Caki2 (cell line): ENCODE results near the gene CEACAM1. TPM values are rescaled to one million over a fixed set of nuclear protein-coding genes. Genes with fewer than 3 reads are reported as not detected.
"Not testable (repeated sequence)": the region's sequence is repeated elsewhere in the genome, so short reads cannot be mapped to it uniquely, and the experiment has no call there.

Experiments used
- DNase-seq: peaks from one replicate; pipeline ENCODE4 v3.0.0-alpha.2; 2015; ENCODE audit warnings: low read depth
- in situ Hi-C: cut with HindIII; loops from 2 replicates; pipeline ENCODE4 v1.10.0; 2016; ENCODE audit warnings: low sequenced_read_pairs, low pct_unique_long_range_greater_than_20kb, mixed read lengths
- total RNA-seq: library from RNA; depleted of rRNA; stranded (reverse); fragments of >200 nt; shearing (Covaris generic); gene quantifications from 2 replicates; pipeline ENCODE4 v1.2.3, GENCODE V29; 2014; ENCODE audit warnings: low replicate concordance

CEACAM1 gene
- total RNA-seq, 1 experiment from 2014 or later, result not detected

DNA sequence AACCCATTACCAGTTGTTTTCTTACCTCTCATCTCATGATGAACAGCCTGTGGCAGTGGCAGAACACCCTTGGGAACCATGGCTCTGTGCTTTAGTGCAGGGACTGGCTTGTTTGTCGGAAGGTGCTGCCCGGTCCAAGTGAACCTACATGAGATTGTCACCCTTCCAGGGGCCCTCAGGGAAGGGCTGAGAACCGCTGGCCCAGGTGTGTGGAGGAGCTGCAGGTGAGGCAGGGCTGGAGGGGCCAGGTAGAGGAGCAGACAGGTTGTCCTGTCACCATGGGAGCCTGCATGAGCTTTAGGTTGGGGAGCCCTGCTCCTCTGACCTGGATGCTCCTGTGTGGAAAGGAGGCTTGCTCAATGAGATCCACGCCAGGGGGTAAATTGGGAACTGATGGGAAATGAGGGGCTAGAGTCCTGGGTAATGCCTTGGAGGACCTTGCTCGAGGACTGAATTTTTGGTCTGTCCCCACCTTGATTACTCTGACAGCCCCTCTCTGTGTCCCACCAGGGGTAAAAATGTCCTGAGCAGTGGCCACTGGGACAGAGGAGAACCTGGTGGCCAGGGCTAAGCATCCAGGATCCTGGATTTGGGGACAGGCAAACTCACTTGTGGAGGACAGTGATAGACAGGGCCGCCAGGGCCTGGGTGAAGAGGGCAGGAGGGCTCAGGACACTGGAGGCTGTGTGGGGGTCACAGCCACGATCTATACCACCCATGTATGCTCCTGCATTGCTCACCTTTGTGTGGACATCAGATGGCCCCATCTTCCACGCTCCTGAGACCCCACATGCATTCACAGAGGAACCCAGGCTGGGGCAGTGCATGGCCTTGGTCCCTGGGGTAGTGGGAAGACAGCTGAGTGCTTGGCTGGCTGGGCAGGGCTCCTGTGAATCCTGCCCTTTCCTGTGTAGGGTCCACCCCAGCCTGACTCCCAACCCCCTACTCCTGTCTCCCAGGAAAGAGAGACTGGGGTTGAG, 24.1 kb upstream of the CEACAM1 start:
- in situ Hi-C loops, result no loop called here
- DNase-seq, result no peak

DNA sequence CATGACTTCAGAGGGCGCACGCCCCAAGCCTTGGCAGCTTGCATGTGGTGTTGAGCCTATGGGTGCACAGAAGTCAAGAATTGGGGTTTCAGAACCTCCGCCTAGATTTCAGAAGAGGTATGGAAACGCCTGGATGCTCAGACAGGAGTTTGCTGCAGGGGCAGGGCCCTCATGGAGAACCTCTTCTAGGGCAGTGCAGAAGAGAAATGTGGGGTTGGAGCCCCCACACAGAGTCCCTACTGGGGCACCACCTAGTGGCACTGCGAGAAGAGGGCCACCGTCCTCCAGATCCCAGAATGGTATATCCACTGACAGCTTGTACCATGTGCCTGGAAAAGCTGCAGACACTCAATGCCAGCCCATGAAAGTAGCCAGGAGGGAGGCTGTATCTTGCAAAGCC, 22.2 kb upstream of the CEACAM1 start:
- in situ Hi-C loops, DNase-seq: not testable (repeated sequence)

DNA sequence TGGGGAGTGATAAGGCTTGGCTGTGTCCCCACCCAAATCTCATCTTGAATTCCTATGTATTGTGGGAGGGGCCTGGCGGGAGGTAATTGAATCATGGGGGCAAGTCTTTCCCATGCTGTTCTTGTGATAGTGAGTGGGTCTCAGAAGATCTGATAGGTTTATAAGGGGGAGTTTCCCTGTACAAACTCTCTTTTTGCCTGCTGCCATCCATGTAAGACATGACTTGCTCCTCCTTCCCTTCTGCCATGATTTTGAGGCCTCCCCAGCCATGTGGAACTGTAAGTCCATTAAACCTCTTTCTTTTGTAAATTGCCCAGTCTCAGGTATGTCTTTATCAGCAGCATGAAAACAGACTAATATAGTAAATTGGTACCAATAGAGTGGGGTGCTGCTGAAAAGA, 20.8 kb upstream of the CEACAM1 start:
- in situ Hi-C loops, DNase-seq: not testable (repeated sequence)

DNA sequence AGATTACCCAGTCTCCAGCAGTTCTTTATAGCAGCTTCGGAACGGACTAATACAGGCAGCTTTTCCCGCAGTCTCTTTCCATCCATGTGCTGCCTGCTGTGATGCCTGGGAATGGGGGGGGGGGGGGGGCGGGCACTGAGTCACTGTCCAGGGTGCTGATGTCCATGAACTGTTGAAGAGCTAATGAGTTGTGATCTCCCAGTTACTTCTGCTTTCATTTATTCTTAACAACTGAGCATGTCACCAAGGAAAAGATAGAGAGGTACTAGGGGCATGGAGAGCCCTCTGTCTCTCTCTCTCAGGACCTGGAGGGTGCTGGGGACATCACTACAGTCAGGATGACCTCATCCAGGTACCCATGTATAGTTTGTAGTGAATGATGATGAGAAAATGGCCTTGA, 20.3 kb upstream of the CEACAM1 start:
- DNase-seq, result no peak
- in situ Hi-C loops, result no loop called here

DNA sequence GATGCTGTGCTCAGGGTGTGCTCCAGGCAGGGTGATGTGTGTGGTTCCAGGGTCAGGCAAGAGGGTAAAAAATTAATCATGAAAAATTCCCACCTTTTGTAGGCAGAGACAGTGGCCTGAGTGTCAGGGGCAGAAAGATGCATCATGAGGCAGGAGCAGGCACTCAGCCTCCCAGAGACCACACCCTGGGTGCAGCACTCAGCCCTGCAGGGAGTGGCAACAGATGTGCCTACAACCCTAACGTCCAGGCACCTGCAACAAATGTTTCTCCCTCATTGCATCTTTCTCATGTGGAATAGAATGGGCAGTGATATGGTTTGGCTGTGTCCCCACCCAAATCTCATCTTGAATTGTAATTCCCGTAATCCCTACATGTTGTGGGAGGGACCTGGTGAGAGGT, 19.6 kb upstream of the CEACAM1 start:
- in situ Hi-C loops, result no loop called here
- DNase-seq, result no peak

DNA sequence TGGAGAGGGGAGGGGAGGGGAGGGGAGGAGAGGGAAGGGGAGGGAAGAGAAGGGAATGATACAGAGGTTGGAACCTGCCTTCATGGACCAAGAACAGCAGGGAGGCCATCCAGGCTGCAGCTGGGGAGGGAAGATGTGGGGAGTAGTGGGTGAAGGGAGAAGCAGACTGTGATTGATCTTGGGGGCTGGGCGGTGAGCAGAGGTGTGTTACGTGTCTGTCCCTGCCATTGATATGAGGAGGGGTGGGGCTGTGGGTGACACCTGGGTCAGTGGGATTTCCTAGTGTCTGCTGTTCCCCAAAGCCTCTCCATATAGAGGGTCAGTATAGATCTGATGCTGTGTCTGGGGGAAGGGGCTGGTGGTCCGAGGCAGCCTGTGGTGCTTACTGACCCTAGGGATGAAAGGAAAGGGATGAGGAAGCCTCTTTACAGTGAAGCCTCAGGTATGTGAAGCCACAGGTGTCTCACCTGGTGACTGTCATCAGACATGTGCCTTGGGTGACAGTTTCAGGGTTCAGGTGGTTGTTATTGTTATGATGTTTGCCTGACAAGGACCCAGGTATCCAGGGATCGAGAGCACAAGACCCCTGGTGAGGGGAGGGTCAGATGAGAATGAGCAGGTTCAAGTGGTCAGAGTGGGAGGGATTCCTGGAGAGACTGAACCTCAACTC, 18.7 kb upstream of the CEACAM1 start:
- in situ Hi-C loops, result no loop called here
- DNase-seq, result no peak

DNA sequence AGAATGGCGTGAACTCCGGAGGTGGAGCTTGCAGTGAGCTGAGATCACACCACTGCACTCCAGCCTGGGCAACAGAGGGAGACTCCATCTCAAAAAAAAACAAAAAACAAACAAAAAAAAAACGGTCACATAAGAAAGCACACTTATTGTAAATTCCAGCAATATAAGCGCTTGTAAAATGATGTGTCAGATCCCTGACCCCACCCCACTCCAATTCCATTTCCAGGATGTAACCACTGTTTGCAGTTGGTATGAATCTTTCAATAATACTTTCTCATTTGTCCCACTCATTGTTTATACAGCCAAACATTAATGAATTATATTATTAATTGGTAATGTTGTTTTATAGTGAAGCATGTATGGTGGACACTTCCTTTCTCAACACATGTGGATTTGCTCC, 15.9 kb upstream of the CEACAM1 start:
- DNase-seq, result no peak
- in situ Hi-C loops, result no loop called here

DNA sequence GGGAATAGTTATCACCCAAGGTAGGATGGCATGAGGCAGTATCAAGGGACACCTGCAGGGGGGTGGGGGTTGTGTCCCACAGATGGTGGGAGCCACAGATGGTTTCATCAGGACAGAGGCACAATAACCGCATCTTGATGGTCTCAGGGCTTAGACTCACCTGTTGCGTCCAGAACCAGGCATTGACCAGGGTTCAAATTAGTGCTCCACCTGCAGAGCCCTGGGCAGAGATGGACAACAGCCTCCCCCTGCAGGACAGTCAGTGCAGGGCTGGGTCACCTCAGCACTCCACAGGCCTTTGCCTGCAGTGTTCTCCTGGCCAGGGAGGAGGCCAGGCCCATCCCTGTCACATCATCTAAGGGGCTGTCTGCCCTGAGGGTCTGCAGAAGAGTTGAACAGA, 14.5 kb upstream of the CEACAM1 start:
- in situ Hi-C loops, result no loop called here
- DNase-seq, result no peak

DNA sequence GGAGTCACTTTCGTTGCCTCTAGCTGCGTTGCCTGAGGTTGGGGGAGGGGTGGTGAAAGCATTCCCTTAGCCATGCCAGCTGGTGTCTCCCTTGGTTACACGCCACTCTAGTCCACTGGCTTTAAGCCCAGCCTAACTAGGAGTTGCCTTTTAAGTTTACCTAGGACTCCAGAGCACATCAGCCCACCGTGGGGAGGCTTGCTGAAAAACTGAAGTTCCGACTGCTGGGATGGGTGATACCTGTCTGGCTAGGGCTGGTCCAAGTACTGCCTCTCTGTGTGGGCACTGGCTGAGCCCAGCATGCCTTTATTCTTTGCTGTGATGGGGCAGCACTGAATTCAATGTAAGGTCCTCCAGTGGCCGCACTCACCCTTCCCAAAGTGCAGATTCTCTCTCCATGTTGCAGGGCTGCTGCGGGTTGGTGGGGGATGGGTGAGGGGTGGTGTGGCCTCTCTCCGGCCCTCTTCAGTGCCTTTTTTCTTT, 11.8 kb upstream of the CEACAM1 start:
- in situ Hi-C loops, result no loop called here
- no peak for DNase-seq

DNA sequence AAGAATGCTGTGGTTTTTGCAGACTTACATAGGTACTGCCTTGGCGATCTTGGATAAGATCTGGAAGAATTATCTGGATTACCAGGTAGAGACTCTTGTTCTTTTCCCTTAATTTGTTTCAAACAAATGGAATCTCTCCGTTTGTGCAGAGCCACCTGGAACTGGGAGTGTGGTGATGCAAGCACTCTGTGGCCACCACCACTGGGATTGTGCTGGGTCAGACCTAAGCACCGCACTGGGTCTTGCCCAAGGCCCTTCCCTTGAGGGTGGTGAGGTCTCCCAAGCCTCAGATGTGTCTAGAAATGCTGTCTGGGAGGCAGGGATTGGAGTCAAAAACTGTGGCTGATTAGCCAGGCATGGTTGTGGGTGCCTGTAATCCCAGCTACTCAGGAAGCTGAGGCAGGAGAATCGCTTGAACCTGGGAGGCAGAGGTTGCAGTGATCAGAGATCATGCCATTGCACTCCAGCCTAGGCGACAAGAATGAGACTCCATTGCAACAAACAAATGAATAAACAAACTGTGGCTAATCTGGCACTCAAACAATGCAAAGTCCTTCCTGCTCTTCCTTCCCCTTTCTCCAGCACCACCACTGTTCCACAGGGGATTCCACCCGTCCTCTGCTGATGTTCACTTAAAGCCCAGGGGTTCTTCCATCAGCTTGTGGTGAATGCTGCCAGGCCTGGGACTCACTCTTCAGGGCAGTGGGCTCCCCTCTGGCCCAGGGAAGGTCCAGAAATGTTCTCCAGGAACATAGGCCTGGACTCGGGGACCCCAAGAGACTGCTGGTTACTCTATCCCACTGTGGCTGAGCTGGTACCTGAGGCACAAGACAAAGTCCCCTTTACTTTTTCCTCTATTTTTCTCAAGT, 10.8 kb upstream of the CEACAM1 start:
- in situ Hi-C loops, result no loop called here
- no peak for DNase-seq

DNA sequence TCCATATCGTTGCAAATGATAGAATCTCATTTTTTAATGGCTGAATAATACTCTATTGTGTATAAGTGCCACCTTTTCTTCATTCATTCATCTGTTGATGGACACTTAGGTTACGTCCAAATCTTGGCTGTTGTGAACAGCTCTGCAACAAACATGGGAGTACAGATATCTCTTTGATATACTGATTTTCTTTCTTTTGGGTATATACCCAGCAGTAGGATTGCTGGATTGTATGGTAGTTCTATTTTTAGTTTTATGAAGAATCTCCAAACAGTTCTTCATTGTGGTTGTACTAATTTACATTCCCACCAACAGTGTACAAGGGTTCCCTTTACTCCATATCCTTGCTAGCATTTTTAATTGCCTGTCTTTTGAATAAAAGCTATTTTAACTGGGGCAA, 7.0 kb upstream of the CEACAM1 start:
- DNase-seq, in situ Hi-C loops: not testable (repeated sequence)

DNA sequence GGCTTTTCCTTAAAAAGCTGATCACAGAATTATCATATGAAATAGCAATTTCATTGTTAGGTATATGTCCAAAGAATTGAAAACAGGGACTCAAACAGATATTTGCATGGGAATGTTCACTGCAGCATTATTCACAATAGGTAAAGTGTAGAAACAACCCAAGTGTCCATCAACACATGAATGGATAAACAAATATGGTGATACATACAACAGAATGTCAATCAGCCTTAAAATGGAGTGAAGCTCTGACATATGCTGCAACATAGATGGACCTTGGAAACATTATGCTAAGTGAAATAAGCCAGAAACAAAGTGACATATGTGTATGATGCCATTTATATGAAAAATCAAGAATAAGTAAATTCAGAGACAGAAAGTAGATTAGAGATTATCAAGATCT, 6.1 kb upstream of the CEACAM1 start:
- no peak for DNase-seq
- in situ Hi-C loops, result no loop called here

DNA sequence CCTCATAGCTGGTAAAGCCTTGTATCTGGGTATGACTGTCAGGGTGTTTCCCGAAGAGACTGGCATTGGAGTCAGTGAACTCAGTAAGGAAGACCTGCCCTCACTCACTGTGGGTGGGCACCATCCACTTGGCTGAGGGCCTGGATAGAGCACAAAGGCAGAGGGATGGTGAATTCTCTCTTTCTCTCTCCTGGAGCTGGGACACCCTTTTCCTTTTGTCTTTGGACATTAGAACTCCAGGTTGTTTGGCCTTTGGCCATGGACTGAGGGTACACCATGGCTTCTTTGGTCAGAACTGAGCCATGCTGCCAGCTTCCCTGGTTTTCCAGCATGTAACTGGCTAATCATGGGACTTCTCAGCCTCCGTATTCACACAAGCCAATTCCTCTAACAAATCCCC, 4.6 kb upstream of the CEACAM1 start:
- DNase-seq, result no peak
- in situ Hi-C loops, result no loop called here

DNA sequence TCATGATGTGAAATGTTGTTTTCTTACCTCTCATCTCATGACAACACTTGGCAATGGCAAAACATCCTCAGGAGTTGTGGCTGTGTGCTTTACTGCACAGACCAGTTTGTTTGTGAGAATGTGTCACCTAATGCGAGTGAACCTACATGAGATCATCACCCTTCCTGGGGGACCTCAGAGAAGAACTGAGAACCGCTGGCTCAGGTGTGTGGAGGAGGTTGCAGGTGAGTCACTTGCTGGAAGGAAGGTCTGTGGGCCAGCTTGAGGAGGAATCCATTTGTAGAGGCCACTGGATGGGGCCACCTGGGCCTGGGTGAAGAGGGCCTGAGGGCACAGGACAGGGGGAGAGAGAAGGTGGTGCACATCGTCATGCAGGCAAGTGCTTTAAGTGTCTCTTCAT, 3.0 kb upstream of the CEACAM1 start:
- DNase-seq, result no peak
- in situ Hi-C loops, result no loop called here

DNA sequence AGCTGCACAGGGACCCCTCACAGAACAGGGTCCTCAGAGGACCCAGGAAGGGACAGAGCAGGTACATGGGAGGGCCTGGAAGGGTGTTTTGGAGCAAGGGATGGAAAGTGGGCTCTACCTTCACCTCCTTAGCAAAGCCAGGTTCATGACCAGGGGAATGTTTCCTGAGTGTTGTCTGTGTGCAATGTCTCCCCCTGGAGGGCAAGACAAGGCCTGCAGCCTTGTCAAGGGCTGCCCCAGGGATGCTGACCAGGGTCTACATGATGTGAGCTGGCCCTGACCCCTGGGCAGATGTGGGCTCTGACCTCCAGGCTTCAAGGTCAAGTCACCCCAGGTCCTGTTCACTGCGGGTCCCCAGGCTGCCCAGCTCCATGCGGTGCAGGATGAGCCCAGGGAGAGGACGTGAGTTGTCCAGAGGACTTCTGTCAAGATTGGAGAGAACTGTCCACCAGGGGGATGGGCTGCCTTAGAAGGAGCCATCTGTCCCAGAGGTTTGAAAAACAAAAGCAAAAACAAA, 1.0 kb upstream of the CEACAM1 start:
- DNase-seq, result peak; percentile 35
- in situ Hi-C loops, result no loop called here

DNA sequence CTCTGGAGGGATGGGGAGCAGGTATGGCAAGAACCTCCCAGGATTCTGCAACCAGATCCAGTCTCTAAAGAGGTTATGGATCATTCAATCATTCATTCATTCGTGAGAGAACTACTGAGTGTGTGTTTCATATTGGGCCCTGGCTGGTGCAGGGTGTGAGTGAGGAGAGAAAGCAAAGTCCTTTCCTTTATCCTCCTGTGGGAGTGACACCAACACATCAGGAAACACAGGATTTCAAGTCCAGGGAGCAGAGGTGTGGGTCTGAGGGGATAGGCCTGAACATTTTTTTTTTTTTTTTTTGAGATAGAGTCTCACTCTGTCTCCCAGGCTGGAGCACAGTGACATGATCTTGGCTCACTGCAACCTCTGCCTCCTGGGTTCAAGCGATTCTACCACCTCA, 3.3 kb downstream of the CEACAM1 start:
- DNase-seq, result no peak
- in situ Hi-C loops, result no loop called here

DNA sequence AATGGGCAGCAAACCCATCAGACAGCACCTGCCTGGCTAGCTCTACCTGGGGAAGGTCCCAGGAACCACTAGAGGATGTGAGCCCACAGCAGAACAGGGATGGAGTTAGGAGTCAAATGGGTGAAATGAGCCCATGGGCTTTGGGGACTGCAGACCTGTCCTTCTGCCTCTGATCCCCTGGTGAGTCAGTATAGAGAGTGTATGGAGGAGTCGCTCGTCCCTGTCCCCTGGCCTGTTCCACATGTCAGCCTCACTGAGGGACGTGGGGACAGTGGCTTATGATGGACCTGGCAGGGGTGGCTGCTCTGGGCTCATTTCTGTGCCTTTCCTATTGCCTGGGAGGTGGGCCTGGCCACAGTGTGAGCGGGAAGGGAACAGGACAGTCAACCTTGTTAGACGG, 4.0 kb downstream of the CEACAM1 start:
- no peak for DNase-seq
- in situ Hi-C loops, result no loop called here

DNA sequence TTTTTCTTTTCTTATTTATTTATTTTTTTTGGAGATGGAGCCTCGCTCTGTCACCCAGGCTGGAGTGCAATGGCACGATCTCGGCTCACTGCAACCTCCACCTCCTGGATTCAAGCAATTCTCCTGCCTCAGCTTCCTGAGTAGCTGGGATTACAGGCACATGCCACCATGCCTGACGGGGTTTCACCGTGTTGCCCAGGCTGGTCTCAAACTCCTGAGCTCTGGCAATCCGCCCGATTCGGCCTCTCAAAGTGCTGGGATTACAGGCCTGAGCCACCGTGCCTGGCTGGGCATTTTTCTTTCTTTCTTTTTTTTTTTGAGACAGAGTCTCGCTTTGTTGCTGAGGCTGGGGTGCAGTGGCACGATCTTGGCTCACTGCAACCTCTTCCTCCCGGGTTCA, 6.0 kb downstream of the CEACAM1 start:
- DNase-seq, in situ Hi-C loops: not testable (repeated sequence)
